ENCODE results near the gene SOX18.

DNA sequence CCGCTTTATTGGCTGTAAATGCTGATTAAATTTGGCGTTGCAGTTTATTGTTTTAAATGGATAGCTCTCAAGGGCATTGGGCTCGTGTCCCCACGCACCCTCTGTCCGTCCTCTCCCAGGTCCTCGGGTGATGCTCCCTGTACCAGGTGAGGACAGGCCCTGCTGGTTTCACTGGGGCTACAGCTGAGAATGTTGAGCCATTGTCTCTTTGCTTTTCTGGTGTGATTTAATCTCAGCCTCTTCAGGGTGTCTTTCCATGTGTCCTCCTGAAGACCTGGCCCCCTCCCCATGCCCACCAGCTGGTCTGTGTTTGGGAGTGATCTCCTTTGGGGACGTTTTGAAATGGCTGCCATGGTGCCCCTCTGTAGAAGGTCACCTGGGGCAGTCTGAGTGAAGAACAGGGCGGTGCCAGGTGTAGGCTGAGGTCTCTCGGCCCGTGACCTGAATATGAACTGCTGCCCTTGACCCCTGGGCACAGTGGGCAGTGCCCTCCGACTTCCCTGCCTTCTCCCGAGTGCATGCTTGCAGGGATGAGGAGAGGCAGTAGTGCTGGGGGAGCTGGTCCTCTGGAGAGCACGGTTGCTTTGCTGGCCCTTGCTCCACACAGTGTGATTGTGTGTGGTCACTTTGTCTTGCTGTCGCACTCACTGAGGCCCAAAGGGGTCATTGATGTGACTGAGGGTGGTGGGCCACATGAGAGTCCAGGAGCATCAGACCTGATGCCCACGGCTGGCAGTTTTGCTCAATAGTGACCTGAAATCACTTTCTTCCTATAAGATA, 25.9 kb downstream of the SOX18 start:
- TF ChIP-seq CTCF (IDR thresholded peaks at IDR 0.05) (no peak), POLR2A (IDR thresholded peaks at IDR 0.05) (no peak)

Measured in uterus (tissue), 2 donors.